ENCODE measurements around the gene NBPF15.
"Not testable (repeated sequence)": the region's sequence is repeated elsewhere in the genome, so short reads cannot be mapped to it uniquely, and the experiment has no call there.

The NBPF15 gene

DNA sequence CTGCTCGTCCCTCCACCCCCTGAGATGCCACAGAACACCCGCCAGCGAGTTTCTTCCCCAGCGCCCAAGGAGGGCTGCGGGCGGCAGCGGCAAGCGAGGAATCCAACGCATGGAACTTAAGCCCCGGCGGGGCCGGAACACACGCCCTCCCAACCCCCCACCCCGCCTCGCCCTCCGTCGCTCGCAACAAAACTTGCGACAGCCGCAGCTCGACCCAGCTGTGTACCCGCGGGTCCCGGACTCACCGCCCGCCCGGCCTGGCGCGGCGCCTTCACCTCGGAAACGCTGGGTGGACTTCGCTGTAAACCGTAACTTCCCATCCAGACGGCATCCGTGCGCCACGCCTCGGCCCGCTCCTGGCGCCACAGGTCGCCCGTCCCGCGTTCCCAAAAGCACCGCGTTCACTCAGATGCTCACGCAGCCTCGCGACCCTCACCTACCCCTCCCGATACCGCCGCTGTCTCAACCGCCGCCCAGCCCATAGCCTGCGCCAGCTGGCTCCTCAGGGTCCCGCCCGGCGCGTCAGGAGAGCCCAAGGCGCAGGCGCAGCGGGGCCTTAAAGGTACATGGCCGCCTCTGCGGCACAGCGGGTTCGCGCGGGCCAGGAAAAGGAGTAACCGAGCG lies at the start of gene NBPF15:
NBPF15 (minus strand) TSS at position 534 of the 624 bp plus-strand sequence. CDS start 21,666 bp downstream, outside the sequence.
- peak; percentile 36 for DNase-seq

DNA sequence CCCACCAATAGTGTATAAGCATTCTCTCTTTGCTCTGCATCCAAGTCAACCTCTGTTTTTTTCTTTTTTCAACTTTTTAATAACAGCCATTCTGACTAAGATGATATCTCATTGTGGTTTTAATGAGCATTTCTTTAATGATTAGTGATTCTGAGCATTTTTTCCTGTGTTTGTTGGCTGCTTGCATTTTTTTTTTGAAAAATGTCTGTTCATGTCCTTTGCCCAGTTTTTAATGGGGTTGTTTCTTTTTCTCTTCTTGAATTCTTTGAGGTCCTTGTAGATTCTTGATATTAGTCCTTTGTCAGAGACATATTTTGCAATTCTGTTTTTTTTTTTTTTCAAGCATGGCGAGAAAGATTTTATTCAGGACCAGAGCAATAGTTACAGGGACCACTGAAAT lies 35.0 kb upstream of the NBPF15 start:
- DNase-seq, result not testable (repeated sequence)

DNA sequence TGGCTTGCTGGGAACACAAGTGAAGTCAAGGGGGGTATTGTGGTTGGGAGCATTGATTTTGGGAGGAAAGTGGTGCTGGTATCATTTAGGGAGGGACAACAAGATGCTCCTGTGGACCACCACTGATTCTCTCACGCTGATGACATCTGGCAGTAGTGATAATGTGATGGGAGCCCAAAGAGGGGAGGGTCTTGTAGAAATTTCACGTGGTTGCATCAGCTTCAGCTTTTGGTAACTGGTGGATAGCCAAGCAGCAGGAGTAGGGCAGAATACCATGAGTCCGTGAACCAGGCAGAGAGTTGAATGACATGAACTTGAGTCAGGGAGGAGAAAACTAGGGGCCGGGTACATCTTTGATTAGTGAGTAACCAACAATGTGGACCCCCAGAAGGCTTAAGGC lies 32.7 kb upstream of the NBPF15 start:
- DNase-seq, result not testable (repeated sequence)

- not testable (repeated sequence) for DNase-seq
Measured at GRCh38 chr1:144490394-144490793, 28.9 kb upstream of the NBPF15 start.

GRCh38 chr1:144487002-144487401 lies 25.5 kb upstream of the NBPF15 start:
- DNase-seq, result not testable (repeated sequence)

DNA sequence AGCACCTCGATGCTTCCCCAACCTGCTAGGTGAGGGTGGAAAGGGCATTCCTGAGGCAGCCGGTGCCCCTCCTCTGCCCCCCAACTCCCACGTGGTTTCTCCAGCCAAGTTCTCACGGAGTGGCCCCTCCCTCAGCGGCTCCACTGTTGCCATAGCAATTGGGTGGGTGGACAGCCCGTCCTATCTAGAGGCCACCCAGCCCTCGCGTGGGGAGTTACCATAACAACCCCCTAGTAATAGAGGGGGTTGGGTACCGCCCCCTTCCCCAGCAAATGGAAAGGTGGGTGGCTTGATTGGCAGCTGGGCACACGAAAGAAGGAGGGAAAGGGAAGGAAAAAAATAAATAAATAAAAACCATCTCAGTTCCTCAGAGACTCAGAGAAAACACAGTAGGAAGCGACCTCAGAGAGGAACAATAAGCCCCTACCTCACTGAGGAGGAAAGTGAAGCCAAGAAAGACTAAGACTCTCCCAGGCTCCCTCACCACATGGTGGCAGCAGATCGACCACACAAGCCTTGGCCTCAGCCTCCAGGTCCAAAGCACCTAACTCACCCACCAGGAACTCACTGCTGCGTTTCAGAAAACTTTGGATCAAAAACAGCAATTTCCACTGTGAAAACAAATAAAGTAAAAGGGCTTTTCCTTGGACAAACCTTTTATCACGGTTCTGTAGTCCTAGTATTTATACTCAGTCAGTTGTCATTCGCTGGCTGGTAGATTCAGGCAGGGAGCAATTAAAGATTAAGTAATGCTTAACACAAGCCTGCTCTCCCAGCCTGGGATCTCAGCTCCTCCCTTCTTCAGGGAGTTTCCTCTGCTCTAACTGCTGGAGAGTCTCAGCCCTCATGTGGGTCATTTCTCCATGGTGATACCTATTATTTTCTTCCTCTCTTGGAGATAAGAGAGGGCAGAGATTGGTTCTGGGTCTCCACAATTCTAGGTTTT lies 23.9 kb upstream of the NBPF15 start:
- DNase-seq, result not testable (repeated sequence)

GRCh38 chr1:144473897-144474296 lies 12.4 kb upstream of the NBPF15 start:
- not testable (repeated sequence) for DNase-seq

DNA sequence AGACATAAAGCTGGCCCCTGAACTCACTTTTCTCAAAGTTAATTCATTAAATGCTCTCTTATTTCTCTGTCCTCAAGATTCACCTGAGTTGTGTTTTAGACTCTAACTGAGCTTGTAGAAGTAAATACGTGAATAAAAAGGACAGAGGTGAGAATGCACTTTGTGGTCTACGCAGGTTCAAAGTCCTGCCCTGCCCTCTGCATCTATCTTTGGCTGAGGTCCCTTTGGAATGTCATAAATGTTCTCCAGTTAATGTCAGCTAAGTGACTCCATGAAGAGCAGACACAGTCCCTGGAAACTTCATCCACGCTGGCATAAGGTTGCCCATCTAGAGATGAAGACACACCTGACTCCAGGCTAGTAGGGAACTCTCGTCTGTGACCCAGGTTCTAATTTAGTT lies 10.0 kb upstream of the NBPF15 start:
- not testable (repeated sequence) for DNase-seq

GRCh38 chr1:144461778-144462177 lies 309 bp upstream of the NBPF15 start:
- not testable (repeated sequence) for DNase-seq

- peak; percentile 7 for DNase-seq
Measured at GRCh38 chr1:144460686-144461085, 783 bp downstream of the NBPF15 start.

DNA sequence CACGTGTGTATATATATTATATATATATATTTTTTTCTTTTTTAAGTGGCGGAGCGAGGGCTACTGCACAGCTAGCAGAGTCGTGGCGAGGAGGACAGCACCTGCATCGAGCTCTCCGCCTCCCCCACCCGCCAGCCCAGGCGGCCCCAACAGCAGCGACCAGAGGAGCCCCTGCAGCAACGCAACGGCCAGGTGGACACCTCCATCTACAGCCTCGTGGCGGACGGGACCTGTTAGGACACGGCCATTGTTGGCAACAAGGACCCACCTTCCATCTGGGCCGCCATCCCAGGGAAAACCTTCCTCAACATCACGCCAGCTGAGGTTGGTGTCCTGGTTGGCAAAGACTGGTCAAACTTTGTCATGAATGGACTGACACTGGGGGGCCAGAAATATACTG lies 19.1 kb downstream of the NBPF15 start:
- not testable (repeated sequence) for DNase-seq

DNA sequence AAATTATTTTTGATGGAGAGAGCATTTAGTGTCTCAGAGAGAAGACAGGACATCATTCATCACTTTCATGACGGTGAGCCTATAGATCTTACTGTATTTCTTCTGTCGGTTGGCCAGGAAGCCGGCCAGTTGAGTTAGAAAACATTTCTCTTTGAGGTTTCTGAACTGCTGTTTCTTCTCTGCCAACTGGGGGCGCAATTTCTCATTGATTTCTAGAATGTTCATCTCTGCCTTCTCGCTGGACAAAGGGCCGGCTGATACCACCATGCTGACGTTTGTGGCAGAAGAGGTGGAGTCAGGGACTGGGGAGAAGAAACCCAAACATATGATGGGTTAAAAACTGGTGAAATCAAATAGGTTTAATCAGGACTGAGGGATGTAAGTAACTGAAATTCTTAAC lies 21.7 kb downstream of the NBPF15 start:
- DNase-seq, result not testable (repeated sequence)

DNA sequence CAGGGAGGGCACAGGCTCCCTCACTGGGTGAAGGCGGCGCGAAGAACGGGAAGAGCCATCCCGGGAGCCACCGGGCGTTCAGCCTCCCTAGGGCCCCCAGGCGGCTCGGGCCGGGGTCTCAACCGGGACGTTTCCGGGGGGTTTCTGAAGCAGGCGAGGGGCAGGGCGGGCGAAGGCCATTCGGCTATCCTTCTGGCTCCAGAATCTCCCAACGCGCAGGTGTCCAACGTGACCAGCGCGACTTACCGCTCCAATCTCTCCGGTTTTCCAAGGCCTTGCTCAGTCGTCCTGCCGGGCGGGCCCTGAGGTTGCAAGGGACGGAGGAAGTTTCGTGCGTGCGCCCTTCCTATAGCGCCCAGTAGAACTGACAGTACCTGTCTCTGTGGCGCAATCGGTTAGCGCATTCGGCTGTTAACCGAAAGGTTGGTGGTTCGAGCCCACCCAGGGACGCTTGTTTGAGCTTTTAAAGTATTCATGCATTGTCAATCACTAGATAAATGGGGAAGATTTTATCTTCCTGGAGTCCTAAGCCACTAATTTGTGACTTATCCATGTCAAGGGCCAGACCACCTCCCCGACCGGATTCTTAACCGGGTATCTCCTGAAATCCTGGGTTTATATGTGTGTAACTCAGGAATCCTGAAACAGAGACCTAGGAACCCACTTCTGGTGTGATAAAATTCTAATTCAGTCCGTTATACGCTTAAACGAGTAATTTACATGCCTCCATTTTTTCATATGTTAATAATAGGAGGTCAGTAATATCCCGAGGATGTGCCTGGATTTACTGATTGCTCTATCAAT lies 42.4 kb downstream of the NBPF15 start:
- peak; percentile 26 for DNase-seq

DNA sequence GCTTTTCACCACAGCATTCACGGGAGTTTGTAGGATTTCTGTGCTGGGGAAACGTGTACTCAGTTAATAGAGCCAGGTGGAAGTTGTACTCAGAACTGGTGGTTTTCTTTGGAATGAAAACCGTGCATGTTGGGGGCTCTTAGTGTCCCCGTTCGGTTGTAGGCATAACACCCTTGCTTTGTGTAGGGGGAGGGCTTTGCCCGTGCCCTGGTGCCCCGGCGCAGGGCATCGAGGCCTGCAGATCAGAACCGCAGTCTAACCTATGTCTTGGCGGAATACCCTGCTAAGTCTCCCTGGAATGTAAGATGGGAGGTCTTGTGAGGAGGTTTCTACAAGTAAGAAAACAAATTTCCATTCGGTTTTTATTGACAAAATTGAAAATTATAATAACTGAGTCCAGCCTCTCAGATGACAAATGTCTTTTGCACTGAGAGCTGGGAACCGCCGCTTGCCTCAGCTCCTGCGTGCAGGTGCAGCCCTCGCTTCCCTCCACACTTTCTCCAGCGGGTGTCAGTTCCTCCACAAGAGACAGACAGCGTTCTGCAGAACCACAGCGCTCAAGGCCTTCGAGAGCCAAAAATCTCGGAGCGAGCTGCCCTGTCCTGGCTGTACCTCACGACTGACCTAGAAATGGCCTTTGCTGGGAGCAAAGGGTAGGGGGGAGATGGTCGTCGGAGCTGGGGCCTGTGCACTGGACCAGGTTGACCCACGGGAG lies 47.9 kb downstream of the NBPF15 start:
- DNase-seq, result not testable (repeated sequence)

- peak; percentile 77 for DNase-seq
Measured at GRCh38 chr1:144412491-144413403, 48.7 kb downstream of the NBPF15 start.

GRCh38 chr1:144412068-144412471 lies 49.4 kb downstream of the NBPF15 start:
- peak; percentile 61 for DNase-seq

GRCh38 chr1:144402807-144403206 lies 58.7 kb downstream of the NBPF15 start:
- DNase-seq, result not testable (repeated sequence)

DNA sequence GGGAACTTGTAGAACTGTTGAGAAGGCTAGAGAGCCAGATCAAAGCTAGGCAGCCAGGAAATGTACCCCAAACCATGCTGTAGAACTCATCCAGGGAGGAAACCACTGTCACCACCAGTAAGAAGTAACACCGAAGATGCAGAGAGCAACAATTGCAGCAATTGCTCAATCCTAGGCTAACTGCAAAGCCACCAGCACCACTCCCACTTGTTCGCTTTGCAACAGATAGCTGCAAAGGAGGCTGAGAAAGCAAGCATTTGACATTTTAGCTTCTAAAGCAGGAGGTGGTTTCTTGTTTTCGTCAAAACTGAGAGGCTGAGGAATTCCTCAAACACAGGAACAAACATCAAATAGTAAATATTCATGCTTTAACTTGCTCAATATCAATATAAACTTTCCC lies 89.8 kb downstream of the NBPF15 start:
- not testable (repeated sequence) for DNase-seq
